Loucy (cell line): ENCODE results near the gene TNFRSF8.

Source experiments
- EZH2phosphoT487 ChIP-seq: fragments of 200-600 bp; IDR thresholded peaks from 2 replicates; pipeline ENCODE4 v1.6.1; 2018; ENCODE audit warnings: antibody characterized with exemption, mild to moderate bottlenecking, moderate library complexity, borderline replicate concordance
- TF ChIP-seq, protein P1 (sequence below): fragments of 200-600 bp; sonication (generic); conservative IDR thresholded peaks from 2 replicates; pipeline ENCODE4 v1.5.1; 2014; ENCODE audit warnings: mild to moderate bottlenecking, antibody characterized with exemption, low read length

DNA sequence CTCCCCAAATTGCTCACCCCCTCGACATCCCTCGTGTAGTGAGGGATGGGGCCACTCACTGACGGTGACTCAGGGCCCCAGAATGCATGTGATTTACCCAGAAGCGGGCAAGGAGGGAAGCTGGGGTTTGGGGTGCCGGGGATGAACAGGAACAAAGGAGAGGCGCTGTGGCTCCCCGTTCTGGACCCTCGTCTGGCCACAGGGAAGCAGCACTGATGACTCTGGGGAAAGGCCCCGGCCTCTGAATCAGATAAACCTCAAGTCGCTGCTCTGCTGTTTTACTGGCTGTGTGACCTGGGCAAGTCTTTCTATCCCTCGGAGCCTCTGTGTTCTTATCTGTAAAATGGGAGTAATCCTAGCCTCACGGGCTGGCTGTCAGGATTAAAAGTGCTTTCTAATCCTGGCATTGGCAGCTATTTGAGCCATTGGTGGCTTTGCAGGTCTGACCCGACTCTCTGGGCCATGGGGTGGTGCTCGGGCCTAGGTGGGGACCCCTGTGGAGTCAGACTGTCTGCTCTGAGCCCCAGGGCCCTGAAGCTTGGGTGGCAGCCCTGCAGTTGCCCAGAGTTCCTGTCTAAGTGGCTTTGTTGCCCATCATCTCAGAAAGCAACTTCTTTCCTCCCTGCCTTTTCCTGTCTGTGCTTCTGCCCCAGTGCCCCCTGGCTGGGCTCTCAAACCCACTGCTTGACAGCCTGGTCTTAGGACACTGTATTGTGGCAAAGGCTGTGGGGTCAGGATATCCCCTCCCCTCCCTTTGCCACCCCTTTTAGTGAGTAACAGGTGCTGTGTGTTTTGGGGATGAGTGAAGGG, 109.1 kb downstream of the TNFRSF8 start:
- TF ChIP-seq, protein P1, sequence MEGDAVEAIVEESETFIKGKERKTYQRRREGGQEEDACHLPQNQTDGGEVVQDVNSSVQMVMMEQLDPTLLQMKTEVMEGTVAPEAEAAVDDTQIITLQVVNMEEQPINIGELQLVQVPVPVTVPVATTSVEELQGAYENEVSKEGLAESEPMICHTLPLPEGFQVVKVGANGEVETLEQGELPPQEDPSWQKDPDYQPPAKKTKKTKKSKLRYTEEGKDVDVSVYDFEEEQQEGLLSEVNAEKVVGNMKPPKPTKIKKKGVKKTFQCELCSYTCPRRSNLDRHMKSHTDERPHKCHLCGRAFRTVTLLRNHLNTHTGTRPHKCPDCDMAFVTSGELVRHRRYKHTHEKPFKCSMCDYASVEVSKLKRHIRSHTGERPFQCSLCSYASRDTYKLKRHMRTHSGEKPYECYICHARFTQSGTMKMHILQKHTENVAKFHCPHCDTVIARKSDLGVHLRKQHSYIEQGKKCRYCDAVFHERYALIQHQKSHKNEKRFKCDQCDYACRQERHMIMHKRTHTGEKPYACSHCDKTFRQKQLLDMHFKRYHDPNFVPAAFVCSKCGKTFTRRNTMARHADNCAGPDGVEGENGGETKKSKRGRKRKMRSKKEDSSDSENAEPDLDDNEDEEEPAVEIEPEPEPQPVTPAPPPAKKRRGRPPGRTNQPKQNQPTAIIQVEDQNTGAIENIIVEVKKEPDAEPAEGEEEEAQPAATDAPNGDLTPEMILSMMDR, result no peak
- no peak for TF ChIP-seq EZH2phosphoT487
